GM21529 (cell line): ENCODE data around the gene DENND4A.

Experiments used
- ATAC-seq: cut with Tn5 transposase; IDR thresholded peaks from one replicate; pipeline ENCODE4 v1.9.1; 2021; ENCODE audit not compliant: unreplicated experiment

DENND4A gene

DNA sequence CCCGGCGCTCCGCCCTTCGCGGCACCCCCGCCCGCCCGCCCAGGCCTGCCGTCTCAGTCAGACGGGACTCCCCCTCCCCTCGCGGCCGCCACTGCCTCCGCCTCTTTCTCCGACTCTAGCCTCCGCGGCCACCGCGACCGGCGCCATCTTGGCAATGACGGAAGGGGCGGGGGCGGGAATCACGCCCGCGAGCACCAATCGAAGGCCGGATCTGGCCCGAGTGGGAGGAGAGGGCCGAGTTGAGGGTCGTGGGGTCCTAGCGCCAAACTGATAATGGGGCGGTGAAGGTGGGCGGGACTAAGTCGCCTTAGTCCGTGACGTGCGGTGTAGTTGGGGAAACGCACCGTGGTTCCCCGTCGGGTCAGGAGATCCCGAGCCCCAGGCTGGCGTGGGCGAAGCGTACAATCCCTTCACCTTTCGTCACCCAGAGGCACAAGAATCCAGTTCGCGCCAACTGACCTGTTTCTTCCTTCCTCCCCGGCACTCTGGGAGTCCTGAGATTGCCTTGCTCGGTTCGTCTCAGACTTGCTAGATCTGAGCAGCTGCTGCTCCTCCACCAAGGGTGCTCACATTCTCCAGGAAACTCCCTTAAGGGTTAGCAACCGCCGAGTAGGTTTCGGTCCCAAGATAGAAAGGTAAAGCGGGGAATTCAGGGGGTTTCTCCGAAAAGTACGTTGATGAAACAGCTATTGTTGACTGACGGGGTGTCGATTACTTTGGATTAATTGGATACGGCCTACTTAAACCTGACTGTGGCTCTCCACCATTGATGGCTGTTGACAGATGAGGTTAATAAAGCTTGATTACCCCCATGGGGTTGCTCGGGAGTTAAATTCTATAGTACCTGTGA is at the start of gene DENND4A:
Gene DENND4A (minus strand): TSS at position 156 of the 850 bp plus-strand sequence. CDS start 35,843 bp downstream, outside the sequence.
- ATAC-seq = peak; percentile 85

DNA sequence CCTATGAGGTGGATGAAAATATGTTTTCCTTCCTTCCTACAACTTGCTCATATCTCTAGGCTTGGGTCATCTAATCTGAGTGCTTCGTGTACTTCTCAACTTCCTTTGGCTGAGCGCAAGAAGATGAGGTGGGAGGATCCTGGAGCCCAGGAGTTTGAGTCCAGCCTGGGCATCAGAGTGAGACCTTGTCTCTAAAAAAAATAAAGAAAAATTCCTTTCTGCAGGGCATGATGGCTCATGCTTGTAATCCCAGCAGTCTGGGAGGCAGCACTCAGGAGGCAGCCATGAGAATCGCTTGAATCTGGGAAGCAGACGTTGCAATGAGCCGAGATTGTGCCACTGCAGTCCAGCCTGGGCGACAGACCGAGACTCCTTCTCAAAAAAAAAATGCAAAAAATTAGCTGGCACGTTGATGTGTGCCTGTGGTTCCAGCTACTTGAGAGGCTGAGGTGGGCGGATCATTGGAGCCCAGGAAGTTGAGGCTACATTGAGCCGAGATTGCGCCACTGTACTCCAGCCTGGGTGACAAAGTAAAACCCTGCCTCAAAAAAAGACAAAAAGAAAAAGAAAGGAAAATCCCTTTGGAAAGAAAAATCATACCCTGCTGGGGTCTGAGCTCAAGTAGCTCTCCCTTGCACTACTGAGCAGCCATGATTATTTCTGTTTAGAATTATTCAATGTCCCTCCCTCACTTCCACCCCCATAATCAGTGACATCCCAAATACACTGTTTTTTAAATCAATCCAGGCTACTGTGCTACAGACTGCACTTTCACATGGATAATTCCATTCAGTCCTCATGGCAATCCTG is 49.2 kb upstream of the DENND4A start:
- ATAC-seq = no peak

DNA sequence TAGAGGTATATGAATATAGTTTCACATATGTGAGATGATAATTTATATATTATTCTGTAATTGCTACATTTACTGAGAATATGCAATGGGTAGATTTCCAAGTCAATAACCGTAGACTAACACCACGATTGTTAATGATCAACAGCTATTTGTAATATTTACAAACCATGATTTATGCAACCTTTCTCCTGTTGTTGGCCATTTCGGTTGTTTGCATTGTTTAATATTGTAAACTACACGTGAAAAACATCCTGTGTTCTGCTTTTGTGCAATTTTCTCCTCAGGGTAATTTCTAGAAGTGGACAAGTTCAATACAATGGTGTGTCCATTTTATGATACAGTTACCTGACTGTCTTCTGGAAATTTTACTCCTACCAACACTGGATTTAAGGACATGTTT is 47.9 kb upstream of the DENND4A start:
- no peak for ATAC-seq

- ATAC-seq = no peak
These were observed 47.3 kb upstream of the DENND4A start for GRCh38 chr15:65839354-65839901.

- no peak for ATAC-seq
These were observed 45.5 kb upstream of the DENND4A start for GRCh38 chr15:65837301-65838294.

DNA sequence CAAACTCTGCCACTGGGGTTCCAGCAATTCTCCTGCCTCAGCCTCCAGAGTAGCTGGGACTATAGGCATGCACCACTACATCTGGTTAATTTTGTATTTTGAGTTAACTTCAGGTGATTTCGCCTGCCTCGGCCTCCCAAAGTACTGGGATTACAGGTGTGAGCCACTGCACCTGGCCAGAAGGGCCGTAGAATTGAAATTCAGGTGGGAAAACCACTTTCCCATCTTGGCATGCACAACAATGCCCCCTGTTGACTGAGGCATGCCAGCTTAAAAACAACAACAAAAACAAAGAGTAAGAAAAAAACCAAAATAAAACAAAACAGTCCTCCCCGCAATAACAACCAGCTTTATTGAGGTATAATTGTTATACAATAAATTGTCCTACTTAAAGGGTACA is 44.6 kb upstream of the DENND4A start:
- ATAC-seq = no peak

DNA sequence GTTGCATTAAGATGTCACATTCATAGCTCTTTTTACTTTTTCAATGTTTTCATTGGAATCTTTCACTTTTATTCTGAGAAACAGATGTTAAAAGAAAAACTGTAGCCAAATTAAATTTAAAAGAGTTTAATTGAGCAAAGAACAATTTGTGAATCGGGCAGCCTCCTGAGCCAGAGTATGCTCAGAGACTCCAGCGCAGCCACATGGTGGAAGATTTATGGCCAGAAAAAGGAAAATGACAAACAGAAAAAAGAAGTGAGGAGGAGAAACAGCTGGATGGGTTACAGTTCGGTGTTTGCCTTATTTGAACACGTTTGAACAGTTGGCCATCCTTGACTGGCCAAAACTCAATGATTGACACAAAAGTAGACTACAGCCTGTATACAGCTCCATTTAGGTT is 43.4 kb upstream of the DENND4A start:
- ATAC-seq = no peak

DNA sequence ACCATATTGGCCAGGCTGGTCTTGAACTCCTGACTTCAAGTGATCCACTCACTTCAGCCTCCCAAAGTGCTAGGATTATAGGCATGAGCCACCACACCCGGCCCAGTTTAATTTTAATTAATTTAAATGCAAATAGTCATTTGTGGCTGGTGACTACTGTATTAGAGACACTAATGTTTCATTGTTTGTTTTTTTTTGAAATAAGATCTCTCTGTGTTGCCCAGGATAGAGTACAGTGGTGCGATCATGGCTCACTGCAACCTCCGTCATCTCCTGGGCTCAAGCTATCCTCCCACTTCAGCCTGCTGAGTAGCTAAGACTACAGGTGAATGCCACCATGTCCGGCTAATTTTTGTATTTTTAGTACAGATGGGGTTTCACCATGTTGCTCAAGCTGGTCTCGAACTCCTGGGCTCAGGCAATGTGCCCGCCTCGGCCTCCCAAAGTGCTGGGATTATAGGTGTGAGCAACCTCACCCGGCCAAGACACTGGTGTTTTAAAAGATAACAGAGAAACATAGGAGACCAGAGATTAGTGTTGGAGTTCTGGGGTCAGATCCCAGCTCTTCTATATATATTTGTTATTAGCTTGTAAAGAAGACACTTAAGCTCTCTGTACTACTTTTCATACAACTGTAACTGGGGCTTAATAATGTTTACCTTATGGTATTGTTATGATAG is 42.6 kb upstream of the DENND4A start:
- ATAC-seq = no peak

GRCh38 chr15:65833501-65834205 is 41.6 kb upstream of the DENND4A start:
- no peak for ATAC-seq

DNA sequence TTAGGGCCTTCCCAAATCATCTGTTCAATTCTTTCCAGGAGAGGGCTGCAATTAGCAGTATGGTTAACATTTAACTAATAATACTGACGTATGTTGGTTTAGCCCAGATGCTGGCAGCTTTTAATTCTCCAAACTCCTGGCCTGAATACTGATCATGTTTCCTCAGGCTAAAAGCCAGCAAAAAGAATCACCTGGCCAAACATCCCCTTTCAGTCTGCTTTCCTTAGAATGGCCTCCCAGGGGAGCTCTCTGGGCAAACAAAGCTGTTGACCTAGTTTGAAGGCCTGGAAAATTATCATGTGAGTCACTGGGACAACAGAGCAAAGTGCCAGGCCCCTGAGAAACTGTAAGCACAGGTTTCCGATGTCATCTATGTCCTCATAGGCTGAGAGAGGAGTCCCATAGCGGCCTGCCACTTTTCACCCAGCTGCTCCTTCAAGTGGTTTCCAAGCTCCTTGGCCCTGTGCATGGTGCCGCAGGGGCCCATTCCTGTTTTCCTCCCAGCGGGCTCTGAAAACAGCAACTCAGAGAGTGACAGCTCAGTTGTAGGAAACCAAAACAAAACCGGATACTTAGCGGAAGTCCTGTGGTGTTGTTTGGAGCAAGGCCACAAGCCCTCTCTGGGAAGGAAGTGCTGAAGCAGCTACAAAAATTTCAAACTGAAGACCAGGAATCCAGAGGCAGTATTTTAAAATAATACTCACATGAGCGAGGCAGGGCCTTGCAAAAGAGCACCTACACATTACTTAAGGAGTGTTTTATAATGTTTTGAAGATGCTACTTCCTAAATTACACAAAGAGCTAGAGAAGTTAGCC is 40.7 kb upstream of the DENND4A start:
- peak; percentile 44 for ATAC-seq

- ATAC-seq = no peak
These were observed 37.2 kb upstream of the DENND4A start for GRCh38 chr15:65829130-65829764.

DNA sequence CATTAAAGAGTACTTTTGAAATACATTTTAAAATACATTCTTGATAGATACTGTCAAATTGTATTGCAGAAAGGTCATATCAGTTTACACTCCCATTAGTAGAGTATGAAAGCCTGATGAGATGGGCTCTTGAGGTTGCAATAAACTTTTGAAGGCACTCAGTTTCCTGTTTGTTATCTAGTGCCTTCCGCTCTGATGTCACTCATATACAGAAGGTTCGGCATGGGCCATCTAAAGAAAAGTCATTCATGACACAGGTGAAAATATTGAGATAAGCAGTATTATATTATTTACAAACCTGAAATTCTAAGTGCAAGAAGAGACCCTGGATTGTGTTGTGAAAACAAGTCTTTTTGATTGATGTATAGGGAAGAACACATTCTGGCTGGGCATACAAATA is 36.5 kb upstream of the DENND4A start:
- ATAC-seq = no peak

DNA sequence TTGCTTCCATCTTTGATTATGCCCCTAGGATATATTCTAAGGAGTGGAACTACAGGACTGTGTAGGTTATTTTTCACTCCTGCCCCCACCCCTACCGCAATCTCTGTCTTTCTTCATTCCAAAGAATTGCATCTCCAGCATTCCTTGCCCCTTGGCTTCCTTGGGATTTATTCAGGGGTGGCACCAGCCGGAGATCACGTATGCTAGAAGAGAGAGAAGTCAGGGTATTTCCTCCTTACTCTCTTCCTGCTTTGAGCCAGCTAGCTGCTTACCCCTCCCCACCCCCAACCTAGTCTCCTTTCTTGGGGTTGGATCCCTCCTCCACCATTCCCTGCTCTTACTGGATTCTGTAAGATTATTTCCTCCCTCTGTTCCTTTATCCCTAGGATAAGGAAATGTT is 35.0 kb upstream of the DENND4A start:
- no peak for ATAC-seq

DNA sequence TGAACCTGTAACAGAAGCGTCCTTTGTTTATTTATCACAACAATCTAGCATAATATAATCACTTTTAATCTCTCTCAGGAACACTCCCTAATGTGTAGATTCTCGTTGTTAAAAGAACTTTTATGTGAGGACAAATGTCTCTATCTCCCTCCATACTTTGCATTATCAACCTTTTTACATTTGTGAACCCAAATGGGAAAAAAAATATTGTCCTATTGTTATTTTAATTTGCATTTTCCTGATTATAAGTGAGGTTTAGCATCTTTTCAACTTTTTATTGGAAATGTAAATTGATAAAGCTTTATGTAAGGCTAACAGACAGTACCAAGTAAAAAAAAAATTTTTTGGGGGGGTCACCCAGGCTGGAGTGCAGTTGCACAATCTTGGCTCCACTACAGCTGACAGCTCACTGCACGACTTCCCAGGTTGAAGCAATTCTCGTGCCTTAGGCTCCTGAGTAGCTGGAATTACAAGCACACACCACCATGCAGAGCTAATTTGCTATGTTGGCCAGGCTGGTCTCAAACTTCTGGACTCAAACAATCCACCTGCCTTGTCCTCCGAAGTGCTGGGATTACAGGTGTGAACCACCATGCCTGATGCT is 33.0 kb upstream of the DENND4A start:
- no peak for ATAC-seq

DNA sequence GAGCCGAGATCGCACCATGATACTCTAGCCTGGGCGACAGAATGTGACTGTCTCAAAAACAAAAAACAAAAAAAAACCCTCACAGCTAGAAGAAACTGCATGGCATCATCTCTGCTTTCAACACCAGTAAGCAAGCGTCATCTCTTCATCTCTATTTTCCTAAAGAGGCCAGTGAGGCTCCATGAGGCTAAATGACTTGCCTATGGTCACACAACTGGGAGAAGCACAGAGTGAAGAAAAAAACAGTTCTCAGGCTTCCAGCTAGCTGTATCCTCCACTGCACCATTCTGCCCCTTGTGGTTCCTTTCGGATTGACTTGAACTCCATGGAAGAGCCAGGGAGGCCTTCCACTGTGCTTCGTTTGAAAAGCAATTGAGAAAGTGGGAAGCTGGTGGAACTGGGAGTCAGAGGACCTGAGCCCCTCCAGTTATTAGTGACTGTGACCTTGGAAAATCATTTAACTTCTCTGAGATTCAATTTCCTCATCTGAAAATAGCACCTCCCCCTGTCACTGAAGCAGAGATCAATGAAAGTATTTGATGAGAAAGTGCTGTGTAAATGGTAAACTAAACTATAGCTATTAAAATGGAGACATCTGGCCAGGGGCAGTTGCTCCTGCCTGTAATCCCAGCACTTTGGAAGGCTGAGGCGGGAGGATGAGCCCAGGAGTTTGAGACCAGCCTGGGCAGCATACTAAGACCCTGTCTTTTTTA is 32.1 kb upstream of the DENND4A start:
- ATAC-seq = no peak

GRCh38 chr15:65822316-65822715 is 30.2 kb upstream of the DENND4A start:
- no peak for ATAC-seq

GRCh38 chr15:65821070-65821469 is 29.0 kb upstream of the DENND4A start:
- ATAC-seq = no peak
